HTR-8/SVneo (cell line): ENCODE data around the gene RDX.
"Not testable (repeated sequence)": the region's sequence is repeated elsewhere in the genome, so short reads cannot be mapped to it uniquely, and the experiment has no call there.

Source experiments
- DNase-seq: peaks from one replicate; pipeline ENCODE4 v3.0.0; 2011; ENCODE audit warnings: low spot score, mixed read lengths; ENCODE audit not compliant: insufficient read length
- FAIRE-seq: peaks from 2 replicates; lab custom pipeline; 2011; peaks lifted over from hg19 to GRCh38; lab: Jason Lieb, UNC

Gene RDX

GRCh38 chr11:110283862-110284261 is 12.6 kb downstream of the RDX start:
- no peak for DNase-seq
- FAIRE-seq, result no peak

GRCh38 chr11:110280595-110280994 is 15.8 kb downstream of the RDX start:
- not testable (repeated sequence) for DNase-seq, FAIRE-seq

GRCh38 chr11:110279881-110280280 is 16.5 kb downstream of the RDX start:
- no peak for DNase-seq
- no peak for FAIRE-seq

GRCh38 chr11:110272919-110273318 is 23.5 kb downstream of the RDX start:
- FAIRE-seq (no peak), DNase-seq (no peak)

- FAIRE-seq, result no peak
- no peak for DNase-seq
Observed at GRCh38 chr11:110269996-110270395, 26.4 kb downstream of the RDX start.

- DNase-seq (no peak), FAIRE-seq (no peak)
Observed at GRCh38 chr11:110268441-110268840, 28.0 kb downstream of the RDX start.

- FAIRE-seq (no peak), DNase-seq (no peak)
Observed at GRCh38 chr11:110262072-110262403, 34.4 kb downstream of the RDX start.

GRCh38 chr11:110261195-110262071 is 35.0 kb downstream of the RDX start:
- DNase-seq, result no peak
- no peak for FAIRE-seq

GRCh38 chr11:110253525-110253924 is 42.9 kb downstream of the RDX start:
- FAIRE-seq, result no peak

GRCh38 chr11:110251836-110252235 is 44.6 kb downstream of the RDX start:
- FAIRE-seq (no peak), DNase-seq (peak; percentile 20)

More at GRCh38 chr11:110253525-110253924, 42.9 kb downstream of the RDX start:
- DNase-seq, result no peak

GRCh38 chr11:110250168-110250567 is 46.2 kb downstream of the RDX start:
- DNase-seq, result no peak
- FAIRE-seq, result no peak

GRCh38 chr11:110249766-110250165 is 46.6 kb downstream of the RDX start:
- DNase-seq (no peak), FAIRE-seq (no peak)

- DNase-seq, result no peak
- no peak for FAIRE-seq
Observed at GRCh38 chr11:110249066-110249465, 47.3 kb downstream of the RDX start.

- DNase-seq, result no peak
- peak; percentile 9 for FAIRE-seq
Observed at GRCh38 chr11:110243791-110244190, 52.6 kb downstream of the RDX start.

GRCh38 chr11:110242746-110243145 is 53.7 kb downstream of the RDX start:
- DNase-seq, result no peak
- no peak for FAIRE-seq

GRCh38 chr11:110242188-110242587 is 54.2 kb downstream of the RDX start:
- FAIRE-seq (no peak), DNase-seq (no peak)

GRCh38 chr11:110235966-110236365 is 60.4 kb downstream of the RDX start:
- DNase-seq (no peak), FAIRE-seq (no peak)

- FAIRE-seq (no peak), DNase-seq (no peak)
Observed at GRCh38 chr11:110230377-110230776, 66.0 kb downstream of the RDX start.

GRCh38 chr11:110219006-110219785 is 77.2 kb downstream of the RDX start:
- DNase-seq, result no peak
- no peak for FAIRE-seq

GRCh38 chr11:110217936-110218335 is 78.5 kb downstream of the RDX start:
- FAIRE-seq, result peak; percentile 48

GRCh38 chr11:110217223-110217877 is 79.1 kb downstream of the RDX start:
- DNase-seq (no peak), FAIRE-seq (no peak)

More at GRCh38 chr11:110217936-110218335, 78.5 kb downstream of the RDX start:
- no peak for DNase-seq
